ENCODE measurements around the gene BCAP31.

DNA sequence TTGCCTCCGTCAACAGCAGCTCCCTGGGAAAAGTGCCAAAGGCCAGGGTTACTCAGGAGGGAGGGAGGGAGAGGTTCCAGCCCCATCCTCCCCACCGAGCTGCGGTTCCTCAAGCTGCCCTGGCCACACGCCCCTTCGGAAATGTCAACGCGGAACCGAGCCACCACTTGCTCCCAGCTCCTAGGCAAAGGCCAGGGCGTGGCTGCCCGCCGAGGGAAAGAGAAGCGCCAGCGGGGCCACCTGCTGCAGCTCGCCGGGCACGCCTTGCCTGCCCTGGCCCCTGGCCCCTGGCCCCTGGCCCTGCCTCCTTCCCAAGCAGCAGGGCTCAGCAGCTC lies 21.2 kb downstream of the BCAP31 start:
- TF ChIP-seq CTCF (IDR thresholded peaks at IDR 0.05) (no peak), POLR2AphosphoS5 (IDR thresholded peaks at IDR 0.05; ENCODE audit: low read depth, low read length) (no peak)

Measured in Panc1 (cell line).